Measurements from ENCODE around the gene FTSJ1. TPM values are rescaled to one million over a fixed set of nuclear protein-coding genes. Genes with fewer than 3 reads are reported as not detected.
"Not testable (repeated sequence)": the region's sequence is repeated elsewhere in the genome, so short reads cannot be mapped to it uniquely, and the experiment has no call there.

Gene FTSJ1
- polyA plus RNA-seq, 3 donors = 32.2 to 35.6 (median 34.8) TPM

DNA sequence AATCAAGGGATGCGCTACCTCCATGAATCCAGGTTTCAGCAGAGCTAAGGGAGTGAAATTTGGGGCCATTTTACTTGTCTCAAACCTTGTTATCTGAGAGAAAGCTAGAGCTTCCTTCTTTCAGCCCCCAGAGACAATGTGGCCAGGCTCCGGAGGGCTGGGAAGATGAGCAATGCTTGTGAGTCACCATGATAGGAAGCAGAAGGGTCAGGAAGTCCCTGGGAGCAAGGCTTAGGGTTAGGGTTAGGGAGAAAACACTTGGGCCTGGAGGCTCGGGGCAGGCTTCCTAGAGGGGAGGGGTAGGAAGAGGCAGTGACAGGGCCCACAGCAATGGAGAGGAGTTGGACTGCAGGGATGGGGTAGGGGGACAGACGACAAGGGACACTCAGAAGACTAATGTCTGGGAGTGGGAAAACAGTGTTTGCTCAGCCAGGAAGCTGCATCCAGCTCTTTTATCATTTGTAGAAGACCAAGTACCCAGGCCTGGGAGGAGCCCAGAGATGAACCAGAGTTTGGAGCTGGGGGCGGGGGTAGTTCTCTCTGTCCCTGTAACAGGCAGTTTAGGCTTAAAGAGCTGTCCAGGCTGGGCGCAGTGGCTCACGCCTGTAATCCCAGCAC lies 16.4 kb downstream of the FTSJ1 start:
- DNase-seq (ENCODE audit: low read depth in 3 of 3, low spot score in 2 of 3) = no peak

DNA sequence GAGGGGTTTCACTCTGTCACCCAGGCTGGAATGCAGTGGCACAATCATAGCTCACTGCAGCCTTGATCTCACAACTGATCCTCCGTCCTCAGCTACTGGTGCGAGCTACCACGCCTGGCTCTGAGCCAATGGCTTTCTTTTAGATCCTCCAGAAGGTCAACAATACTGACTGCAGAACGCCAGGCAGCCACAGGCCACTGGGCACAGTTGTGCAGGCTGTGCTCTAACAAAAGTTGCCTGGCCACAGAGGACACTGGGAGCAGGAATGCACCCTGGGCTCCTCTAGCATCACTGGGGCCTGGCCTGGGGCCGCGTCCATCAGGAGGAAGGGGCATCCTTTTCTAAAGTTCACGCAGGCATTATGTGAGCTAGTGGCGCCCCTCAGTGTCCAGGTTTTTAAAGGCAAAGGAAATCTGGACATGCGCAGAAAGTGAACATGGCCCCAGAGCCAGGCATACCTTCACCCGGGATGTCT lies 17.9 kb downstream of the FTSJ1 start:
- DNase-seq (ENCODE audit: low read depth in 3 of 3, low spot score in 2 of 3) = no peak

DNA sequence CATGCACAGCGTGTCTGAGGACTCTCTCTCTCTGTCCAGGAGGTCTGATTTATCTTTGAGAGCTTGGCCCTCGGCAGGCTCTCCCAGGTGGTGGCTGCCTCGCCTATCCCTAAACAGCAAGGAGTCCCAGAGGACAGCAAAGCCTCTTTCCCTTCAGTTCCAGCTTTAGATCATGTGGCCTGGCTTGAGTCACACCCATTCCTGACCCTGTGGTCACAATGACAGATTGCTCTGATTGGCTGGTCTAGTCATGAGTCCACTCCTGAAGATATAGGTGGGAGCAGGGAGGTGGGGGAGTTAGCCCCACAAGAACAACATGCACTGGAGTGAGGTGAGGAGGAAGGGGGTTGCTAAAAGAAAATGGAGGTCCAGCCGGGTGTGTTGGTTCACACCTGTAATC lies 20.7 kb downstream of the FTSJ1 start:
- no peak for DNase-seq (ENCODE audit: low read depth in 3 of 3, low spot score in 2 of 3)

DNA sequence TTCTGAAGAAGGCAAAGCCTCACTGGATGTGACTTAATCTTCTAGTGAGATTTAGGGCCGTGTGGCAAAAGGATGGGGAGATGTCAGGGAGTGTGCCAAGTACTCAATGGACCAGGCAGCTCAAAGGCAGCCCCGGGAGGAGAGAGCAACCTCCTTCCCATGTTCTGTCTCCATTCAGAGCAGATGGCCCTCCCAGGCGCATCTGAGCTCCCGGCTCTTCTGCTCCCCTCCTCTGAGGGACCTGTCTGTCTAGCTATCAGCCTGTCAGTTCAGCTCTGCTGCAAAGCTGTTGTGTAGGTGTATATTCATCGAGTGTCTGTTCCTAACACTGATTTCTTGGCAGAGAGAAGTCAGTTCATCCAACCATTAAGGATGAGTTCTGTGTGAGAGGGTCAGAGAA lies 21.9 kb downstream of the FTSJ1 start:
- DNase-seq (ENCODE audit: low read depth in 3 of 3, low spot score in 2 of 3) = no peak

DNA sequence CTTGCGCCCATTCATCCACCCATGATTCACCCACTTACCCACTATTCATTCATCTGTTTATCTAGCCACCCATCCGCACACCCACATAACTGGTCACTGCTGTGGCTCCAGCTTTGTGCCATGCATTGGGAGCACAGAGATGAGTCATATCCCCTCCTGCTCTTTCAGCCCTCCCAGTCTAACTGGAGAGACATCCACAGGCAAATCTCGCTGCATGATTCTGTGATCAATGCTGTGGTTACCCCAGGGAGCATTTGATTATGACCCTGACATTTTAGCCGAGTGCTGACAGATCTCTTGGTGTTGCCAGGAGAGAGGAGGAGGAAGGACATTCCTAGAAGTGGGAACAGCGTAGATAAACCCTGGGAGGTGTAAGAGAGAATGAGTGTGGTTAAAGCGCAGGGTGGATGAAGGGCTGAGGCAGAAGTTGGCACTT lies 22.4 kb downstream of the FTSJ1 start:
- no peak for DNase-seq (ENCODE audit: low read depth in 3 of 3, low spot score in 2 of 3)

DNA sequence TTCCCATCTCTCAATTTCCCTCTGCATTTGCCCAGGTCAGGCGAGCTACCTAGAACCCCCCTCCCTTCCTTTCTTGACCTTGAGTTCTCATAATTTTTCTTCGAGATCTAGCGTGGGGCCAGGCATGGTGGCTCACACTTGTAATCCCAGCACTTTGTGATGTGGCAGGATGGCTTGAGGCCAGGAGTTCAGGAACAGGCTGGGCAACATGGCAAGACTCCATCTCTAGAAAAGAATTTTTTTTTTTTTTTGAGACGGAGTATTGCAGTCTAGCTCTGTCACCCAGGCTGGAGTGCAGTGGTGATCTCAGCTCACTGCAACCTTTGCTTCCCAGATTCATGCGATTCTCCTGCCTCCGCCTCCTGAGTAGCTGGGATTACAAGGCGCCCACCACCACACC lies 28.3 kb downstream of the FTSJ1 start:
- no peak for DNase-seq (ENCODE audit: low read depth in 3 of 3, low spot score in 2 of 3)

DNA sequence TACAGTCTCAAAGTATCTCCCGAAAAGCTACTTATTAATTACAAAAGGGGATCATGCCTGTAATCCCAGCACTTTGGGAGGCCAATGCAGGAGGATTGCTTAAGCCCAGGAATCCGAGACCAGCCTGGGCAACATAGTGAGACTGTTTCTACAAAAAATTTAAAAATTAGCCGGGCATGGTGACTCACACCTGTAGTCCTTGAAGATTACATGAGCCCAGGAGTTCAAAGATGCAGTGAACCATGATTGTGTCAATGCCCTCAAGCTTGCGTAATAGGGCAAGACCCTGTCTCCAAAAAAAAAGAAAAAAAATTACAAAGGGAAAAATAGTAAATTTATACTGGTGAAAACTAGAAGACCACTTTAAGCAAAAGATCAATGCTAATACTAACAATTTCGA lies 29.5 kb downstream of the FTSJ1 start:
- no peak for DNase-seq (ENCODE audit: low read depth in 3 of 3, low spot score in 2 of 3)

DNA sequence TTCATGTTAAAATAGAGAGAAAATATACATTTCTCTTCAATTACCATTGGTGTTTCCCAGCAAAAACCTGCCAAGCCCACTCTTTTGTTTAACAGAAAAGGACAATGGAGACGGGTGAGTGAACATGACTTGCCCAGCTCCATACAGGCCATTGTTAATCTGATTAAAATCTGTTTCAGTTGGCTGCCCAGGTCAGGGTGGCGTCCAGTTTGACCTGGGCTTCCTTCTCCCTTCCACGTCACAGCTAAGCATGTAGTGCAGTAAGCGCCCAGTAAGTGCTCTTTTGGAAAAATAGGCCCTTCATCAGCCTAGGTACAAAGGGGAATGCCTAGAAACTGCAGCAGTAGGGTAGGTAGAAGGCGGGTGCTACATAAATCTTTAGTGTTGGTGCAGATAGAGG lies 31.2 kb downstream of the FTSJ1 start:
- DNase-seq (ENCODE audit: low read depth in 3 of 3, low spot score in 2 of 3) = no peak

DNA sequence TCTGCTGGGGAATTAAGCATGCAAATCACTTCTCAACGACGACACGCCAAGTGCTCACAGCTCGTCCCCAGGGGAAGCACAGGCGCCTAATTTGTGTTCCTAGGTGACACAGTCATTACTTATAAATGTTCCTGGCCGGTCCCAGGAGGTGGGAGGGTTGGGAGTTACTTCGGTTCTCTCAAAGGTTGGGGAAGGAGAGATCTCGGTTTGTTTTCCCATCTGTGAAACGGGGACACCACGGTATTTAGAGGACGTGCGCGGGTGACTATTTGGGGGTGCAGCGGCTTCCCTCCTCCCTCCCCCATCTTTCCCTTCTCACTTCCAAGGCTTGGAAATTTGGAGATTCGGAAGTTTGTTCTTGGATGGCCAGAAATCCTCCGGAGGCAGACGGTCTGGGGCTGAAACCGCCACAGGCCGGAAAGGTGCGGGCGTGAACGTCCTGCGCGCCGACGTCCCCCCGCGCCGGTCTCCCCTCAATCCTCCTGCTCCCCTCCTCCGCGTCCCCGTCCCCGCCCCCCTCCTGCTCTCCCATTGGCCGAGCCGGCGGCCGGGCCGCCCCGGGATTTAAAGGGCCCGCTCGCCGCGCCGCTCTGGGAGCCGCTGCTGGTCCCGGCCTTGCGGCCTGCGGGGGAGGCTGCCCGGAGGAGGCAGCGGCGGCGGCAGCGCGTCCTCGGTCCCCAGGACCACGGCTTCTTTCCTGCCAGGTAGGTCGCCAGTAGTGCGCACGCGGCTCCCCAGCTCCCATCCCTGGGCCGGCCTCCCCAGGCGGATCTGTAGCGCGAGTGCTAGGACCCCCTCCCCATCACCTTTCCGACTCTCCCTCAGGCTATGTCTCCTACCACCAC lies 32.6 kb downstream of the FTSJ1 start, which contains the start of gene PORCN:
TSS of gene PORCN (plus strand) at position 593 of the 845 bp plus-strand sequence. CDS start 829 bp downstream, outside the sequence.
- DNase-seq (ENCODE audit: low read depth in 3 of 3, low spot score in 2 of 3) = no peak

DNA sequence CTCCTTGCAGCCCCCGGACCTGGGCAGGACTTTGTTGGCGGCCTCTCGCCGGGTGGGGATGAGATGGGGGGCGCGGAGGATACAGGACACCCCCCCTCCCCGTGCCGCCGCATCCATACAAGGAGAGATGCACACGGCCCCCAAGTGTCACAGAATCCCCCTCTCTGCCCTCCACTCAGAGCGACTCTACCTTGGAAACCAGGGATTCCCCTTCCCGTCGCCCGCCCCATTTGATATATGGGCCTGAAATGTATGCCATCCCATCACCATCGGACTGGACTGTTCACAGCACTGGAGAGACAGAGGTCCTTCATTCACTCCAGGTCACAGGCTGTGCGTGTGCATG lies 33.2 kb downstream of the FTSJ1 start:
- no peak for DNase-seq (ENCODE audit: low read depth in 3 of 3, low spot score in 2 of 3)

DNA sequence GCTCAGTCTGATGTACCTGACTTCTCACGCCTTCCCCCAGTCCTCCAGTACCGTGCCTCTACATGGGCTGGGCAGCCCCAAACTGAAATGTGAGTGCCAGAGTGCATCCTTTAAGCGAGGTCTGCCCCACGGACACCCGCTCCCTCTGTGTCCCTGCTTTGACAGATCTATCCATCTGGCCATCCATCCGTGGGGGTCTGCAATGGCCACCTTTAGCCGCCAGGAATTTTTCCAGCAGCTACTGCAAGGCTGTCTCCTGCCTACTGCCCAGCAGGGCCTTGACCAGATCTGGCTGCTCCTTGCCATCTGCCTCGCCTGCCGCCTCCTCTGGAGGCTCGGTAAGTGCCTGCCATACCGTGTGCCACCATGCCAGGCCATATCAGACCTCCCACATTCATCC lies 33.6 kb downstream of the FTSJ1 start:
- DNase-seq (ENCODE audit: low read depth in 3 of 3, low spot score in 2 of 3) = no peak

DNA sequence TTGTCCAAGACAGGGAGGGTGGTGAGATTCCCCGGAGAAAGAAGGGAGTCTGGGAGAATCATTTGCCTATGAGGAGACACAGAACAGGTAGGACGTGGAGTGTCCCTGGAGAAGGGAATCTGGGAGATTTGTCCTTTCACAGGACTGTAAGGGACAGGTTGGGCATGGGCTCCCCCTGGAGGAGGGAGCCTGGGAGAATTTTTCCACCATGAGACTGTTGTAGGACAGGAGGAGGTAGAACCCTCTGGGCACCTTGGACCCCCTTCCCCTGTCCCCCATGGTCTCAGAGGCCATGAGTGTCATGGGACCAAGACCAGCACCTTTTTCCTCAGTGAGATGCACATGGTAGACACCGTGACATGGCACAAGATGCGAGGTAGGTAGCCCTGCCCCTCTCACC lies 35.6 kb downstream of the FTSJ1 start:
- DNase-seq (ENCODE audit: low read depth in 3 of 3, low spot score in 2 of 3) = no peak

DNA sequence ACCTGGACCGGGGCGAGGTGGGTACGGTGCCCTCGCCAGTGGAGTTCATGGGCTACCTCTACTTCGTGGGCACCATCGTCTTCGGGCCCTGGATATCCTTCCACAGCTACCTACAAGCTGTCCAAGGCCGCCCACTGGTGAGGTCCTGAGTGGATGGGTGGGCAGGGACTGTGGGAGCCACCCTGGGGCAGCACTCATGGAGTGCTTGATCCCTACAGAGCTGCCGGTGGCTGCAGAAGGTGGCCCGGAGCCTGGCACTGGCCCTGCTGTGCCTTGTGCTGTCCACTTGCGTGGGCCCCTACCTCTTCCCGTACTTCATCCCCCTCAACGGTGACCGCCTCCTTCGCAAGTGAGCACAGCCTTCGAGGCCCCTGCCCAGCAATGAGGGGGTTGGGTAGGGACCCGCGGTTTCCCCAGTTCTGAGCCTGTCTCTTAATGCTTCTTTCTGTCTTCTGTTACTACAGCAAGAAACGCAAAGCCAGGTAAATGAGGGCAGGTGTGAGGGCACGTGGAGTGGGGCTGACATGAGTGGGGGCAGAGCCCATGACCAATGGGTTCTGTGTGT lies 36.5 kb downstream of the FTSJ1 start:
- no peak for DNase-seq (ENCODE audit: low read depth in 3 of 3, low spot score in 2 of 3)

DNA sequence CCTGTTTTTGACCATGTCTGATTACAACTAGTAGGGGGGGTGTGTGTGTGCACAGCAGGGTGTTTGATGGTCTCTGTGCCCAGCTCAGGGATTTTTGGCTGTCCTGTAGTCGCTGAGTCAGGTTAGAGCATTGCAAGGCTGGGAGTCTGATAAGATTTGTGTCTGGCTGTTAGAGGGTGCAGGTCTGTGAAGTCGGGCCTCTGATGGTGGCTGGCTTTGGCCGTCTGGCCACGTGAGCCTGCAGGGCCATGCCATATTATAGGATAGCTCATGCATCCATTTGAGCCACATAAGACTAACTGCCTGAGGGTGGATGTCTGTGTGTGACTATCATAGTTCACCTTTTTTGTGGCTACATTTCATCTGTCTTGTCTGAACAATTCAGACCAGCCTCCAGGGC lies 37.7 kb downstream of the FTSJ1 start:
- DNase-seq (ENCODE audit: low read depth in 3 of 3, low spot score in 2 of 3) = no peak

DNA sequence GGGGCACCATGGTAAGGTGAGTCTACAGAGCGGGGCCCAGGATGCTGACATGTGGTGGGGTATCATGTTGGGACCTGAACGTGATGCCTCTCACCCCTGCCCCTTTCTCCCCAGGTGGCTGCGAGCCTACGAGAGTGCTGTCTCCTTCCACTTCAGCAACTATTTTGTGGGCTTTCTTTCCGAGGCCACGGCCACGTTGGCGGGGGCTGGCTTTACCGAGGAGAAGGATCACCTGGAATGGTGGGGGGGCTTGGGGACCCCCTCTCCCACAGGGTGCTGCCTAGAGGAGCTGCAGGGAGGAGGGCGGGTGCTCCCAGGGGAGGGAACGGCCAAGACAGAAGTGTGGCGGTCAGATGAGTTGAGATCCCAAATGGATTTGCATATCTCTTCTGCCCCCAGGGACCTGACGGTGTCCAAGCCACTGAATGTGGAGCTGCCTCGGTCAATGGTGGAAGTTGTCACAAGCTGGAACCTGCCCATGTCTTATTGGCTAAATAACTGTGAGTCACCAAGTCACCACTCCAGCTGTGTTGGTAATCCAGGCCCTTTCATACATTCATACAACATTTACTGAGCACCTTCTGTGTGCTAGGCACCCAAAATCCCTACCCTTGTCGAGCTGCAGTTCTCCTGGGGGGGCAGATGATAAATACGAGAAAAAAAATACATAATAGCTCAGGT lies 38.3 kb downstream of the FTSJ1 start:
- DNase-seq (ENCODE audit: low read depth in 3 of 3, low spot score in 2 of 3) = no peak

DNA sequence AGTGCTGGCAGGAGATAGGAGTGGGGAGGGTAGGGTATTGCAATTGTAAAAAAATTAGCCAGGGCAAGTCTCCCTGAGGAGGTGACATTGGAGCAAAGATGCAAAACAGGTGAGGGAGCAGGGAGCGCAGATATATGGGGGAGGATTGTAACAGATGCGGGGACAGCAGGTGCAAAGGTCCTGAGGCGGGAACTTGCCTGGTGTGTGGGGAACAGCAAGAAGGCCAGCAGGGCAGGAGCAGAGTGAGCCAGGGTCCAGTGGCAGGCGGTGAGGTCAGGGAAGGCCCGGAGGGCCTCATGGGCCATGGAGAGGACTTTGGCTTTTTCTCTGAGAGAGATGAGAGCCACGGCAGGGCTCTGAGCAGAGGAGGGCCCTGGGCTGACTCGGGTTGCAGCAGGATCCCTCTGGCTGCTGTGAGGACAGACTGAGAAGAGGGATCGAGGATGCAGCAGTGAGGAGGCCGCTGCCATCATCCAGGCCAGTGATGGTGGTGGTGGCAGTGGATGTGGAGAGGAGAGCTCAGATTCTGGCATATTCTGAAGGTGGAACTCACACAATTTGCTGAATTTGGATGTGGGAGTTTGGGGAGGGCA lies 39.0 kb downstream of the FTSJ1 start:
- no peak for DNase-seq (ENCODE audit: low read depth in 3 of 3, low spot score in 2 of 3)

DNA sequence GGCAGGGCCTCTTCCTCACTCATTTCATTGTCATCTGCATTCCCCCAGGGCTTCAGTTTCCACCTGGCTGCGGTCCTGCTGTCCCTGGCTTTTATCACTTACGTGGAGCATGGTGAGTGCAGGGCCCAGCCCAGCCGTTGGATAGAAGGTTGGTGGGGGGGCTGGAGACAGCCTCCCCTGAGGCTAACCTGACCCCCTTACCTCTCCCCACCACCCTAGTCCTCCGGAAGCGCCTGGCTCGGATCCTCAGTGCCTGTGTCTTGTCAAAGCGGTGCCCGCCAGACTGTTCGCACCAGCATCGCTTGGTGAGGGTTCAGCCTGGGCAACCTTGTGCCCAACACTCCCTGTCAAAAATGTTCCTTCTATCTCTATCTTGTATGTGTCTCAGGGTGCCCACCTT lies 39.8 kb downstream of the FTSJ1 start:
- no peak for DNase-seq (ENCODE audit: low read depth in 3 of 3, low spot score in 2 of 3)

DNA sequence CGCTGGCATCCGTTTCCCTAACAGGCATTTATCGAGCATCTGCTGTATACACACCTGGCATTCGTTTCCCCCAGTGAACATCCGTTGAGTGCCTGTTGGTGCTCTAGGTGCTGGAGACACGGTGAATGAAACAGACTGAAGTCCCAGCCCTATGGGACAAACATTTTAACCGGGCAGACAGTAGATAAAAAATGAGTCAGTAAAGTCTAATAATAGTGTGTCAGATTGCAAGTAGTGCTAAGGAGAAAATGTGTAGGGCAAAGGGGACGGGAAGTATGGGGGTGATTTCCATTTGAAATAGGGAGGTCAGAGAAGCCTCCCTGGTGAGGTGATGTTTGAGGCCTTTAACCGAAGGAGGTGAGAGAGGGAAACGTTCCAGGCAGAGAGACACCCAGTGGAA lies 40.3 kb downstream of the FTSJ1 start:
- DNase-seq (ENCODE audit: low read depth in 3 of 3, low spot score in 2 of 3) = no peak

DNA sequence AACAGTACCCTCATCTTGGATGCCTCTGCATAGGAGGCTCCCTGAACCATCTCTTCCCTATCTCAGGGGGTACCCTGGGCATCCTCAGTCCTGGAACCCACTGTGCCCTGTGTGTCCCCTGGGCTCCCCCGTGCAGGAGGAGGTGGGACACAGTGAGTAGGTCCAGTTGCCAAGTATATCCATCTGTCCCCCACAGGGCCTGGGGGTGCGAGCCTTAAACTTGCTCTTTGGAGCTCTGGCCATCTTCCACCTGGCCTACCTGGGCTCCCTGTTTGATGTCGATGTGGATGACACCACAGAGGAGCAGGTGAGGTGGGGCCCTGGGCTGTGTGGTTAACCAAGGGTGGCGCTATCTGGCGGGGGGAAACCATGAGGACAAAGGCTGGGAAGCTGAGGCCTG lies 41.0 kb downstream of the FTSJ1 start:
- DNase-seq (ENCODE audit: low read depth in 3 of 3, low spot score in 2 of 3) = no peak

DNA sequence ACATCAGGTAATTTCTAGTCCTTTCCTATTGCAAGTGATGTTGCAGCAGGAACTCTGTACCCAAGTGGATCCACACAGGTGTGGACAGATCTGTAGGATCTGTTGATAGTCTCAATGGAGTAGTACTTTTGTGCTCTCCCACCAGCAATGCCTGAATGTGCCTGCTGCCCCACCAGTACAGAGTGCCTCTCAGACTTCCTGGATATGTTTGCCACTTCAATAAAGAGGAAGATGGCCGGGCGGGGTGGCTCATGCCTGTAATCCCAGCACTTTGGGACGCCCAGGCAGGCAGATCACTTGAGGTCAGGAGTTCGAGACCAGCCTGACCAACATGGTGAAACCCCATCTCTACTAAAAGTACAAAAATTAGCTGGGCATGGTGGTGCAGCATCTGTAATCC lies 43.5 kb downstream of the FTSJ1 start:
- not testable (repeated sequence) for DNase-seq (ENCODE audit: low read depth in 3 of 3, low spot score in 2 of 3)

DNA sequence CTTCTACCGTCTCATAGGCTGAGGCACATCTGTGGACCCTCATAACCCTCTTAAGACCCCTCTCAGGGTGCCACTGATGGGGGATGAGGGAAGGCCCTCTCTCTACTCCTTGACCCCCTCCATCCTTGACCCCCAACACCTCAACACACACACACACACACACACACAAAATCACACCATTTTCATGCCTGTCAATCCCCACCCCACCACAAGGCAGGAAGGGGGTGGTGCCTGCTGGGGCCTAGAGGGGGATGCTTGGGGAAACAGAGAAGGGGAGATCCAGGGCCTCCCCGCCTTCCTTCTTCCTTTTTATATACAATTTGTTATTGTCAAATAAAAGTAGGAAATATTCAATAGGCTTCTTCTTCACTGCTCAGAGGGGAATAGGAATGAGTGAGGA lies 44.5 kb downstream of the FTSJ1 start:
- no peak for DNase-seq (ENCODE audit: low read depth in 3 of 3, low spot score in 2 of 3)
